Measurements from ENCODE around the gene IPO7.
"Not testable (repeated sequence)": the region's sequence is repeated elsewhere in the genome, so short reads cannot be mapped to it uniquely, and the experiment has no call there.

The IPO7 gene

DNA sequence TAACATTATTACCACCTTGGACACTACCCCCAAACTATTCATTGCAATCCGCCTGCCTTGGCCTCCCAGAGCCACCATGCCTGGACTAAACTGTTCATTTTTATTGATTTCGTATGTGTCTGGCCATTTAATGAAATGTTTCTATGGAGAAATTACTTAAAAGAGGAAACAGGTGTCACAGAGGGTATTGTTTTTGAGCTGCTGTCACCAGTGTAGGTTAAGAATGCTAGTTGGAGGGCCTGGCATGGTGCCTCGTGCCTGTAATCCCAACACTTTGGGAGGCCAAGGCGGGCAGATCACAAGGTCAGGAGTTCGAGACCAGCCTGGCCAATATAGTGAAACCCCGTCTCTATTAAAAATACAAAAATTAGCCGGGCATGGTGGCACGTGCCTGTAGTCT, 17.4 kb downstream of the IPO7 start:
- DNase-seq, result not testable (repeated sequence)

DNA sequence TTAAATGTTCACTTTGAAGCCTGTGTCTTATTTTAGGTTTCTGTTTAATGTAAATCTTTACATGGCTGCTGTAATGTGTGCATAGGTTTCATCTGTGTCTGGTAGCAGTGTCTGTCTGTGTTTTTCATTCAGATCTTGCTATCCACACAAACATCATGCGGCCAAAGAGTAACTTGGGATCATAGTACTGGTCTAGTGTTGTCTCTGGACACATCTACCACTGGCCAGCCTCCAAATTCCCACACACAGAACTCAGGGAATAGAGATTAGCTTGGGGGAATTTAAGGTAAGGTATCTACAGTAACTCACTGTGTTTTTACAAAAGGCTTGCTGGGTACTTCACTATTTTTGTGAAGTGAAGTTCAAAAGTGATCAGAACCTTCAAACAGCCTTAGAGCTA, 44.3 kb downstream of the IPO7 start:
- DNase-seq, result no peak

DNA sequence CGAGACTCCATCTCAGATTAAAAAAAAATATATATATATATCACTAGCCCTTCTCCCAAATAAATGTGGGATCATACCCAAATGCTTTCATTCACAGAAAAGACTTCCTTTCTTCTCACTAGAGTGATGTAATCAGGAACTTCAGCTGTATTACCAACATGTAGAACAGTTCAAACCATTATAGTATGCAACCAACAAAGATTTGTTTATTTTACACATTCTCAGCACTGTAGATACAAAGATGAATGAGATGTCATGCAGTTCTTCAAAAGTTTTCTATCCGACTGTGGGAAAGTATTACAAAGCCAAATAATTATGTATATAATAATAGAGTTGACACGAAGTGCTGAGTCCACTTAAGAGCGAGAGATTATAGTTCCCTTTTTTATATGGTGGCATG, 54.2 kb downstream of the IPO7 start:
- no peak for DNase-seq

DNA sequence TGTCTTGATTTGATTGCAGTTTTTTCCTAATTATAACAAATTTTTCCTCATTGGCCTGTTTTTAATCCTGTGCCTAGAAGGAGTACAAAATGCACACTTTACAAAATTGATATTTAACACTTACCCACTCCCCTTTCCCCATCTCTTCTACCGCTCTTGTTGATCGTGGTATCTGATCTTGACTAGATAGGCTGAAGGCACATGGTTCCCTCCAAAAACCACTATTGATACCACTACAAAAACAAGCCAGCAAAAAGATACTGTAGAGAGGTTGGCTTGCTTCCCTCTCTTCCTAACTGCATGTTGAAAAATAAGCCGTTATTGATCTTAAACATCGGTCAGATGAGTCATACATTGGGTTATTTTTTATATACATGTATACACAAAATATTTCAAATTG, 61.8 kb downstream of the IPO7 start:
- no peak for DNase-seq

DNA sequence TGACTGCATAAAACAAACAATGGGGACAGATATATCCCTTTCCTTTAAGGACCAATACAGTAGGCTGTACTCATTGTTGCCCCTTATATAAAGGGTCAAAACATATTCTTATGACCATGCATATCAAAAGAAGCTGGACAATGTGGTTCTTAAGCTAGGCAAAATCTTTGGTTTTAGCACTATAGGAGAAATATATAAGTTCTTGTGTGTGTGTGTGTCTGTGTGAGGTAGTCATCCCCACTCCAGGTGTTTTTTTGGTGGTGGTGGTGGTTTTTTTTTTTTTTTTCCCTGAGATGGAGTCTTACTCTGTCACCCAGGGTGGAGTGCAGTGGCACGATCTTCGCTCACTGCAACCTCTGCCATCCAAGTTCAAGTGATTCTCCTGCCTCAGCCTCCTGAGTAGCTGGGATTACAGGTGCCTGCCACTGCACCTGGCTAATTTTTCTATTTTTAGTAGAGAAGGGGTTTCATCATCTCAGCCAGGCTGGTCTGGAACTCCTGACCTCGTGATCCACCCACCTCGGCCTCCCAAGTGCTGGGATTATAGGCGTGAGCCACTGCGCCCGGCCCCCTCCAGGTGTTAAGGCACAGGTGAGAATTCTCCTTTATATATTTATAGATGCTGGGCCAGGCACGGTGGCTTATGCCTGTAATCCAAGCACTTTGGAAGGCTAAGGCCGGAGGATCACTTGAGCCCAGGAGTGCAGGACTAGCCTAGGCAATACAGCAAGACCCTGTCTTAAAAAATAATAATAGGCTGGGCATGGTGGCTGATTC, 64.3 kb downstream of the IPO7 start:
- no peak for DNase-seq

DNA sequence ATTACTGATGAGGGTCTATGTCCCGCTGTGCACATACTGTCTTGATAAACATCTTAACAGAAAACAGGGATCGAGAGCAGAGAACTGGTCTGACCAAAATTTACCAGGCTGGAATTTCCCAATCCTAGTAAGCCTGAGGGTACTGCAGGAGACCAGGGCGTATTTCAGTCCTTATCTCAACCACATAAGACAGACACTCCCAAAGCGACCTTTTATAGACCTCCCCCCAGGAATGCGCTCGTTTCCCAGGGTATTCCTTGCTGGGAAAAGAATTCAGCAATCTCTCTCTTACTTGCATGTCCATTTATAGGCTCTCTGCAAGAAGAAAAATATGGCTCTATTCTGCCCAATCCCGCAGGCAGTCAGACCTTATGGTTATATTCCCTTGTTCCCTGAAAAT, 67.6 kb downstream of the IPO7 start:
- DNase-seq, result not testable (repeated sequence)

DNA sequence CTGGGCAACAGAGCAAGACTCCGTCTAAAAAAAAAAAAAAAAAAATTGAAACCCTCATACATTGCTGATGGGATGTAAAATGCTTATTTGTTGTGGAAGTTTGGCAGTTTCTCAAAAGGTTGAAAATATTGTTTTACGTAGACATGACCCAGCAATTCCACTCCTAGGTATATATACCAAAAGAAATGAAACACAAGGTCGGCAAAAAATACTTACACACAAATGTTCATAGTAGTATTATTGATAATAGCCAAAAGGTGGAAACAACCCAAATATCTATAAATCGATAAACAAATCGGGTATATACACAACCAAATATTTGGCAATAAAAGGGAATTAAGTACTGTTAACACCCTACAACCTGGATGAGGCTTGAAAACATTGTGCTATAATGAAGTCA, 71.3 kb downstream of the IPO7 start:
- no peak for DNase-seq

DNA sequence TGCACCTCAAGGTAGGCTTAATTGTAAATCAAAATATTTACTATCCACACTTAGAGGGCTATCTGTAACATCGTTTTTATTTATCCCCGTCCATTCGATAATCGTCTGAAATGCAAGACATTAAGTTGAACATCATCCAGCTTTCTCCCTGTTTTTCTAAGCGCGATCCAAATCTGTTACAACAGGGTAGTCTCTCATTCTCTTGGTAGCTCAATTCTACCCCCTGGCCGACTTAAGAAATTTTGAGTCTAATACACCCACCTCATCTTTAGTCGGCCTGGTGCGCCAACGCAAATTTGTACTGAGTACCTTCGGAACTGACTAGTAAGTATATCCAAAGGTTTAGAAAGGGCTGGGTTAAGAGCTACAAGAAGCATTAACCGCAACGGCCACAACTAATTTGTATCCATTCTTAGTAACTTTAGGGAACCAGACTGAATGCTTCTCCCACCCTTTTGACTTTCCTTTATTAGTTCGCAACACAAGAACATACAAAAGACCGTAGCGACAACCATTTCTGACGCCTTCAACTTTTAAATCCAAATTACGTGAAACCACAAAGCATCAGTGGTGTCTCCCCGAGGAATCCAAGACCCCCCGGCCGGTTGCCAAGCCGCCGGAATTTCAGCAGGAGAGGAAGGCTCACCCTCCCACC, 75.3 kb downstream of the IPO7 start:
- peak; percentile 31 for DNase-seq

DNA sequence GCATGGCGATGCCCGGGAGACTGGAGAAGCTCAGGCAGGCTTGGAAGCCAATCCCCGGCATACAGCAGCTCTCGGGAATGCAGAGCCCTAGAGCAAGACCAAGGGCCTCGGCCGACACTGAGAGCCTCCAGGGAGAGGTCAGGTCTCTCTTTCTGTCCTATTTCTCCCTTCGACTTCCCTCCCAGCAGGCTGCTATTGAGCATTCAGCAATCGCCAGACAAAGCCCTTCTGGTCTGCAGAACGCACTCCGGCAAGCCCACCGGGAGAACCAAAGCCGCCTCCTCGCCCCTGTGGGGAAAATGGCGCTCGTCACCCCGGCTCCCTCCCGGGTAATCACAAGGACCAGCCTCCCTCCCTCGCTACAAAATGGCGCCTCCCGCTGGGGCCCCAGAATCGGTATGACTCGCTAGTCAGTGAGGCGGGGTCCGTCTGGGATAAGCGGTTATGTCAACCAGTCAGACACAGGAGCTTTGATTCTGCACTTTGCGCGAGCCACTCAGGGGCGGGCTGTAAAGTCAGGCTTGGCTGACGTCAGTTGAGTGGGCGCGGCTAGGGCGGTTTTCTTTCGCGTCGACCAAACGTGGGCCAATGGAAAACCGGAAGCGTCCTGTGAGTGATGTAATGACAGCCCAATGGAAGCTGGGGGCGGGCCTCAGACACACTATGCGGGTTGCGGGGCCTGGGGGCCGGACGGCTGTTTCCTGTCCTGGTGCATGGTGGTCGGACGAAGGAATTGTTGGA, 76.0 kb downstream of the IPO7 start, which contains the start of gene ZNF143:
ZNF143 (plus strand) TSS at position 691 of the 741 bp plus-strand sequence. CDS start 10,297 bp downstream, outside the sequence.
- peak; percentile 99 for DNase-seq

DNA sequence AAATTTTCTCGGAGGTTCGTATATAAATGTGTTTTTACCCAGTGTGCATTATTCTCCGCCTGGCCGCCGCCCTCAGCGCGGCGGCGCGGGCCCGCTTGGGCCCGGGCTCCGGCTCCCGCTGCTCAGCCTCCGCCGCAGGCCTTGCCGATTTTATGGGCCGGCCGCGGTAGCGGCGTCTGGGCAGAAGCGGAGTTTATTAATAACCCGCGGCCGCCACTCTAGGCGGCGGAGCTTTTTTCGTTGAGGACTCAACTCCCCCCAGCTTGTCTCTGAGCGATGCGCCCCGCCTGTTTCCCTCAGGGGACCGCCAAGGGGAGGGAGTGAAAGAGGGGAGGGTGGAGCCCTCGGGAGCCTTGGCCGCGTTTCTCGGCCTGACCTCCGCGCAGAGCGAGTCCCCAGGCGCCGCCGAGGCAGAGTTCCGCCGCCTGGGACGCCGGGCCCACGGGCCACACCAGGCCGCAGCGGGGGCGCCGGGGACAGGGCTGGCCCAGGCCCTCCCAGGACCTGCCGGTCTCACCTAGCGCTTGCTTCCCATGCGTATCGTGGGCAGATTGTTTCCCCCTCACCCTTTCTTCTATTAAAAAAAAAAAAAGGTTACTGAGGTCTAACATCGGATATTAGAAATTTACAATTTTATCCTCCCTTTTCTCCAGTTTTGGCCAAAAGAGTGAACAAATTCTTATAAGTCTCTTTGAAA, 76.8 kb downstream of the IPO7 start:
- peak; percentile 70 for DNase-seq

DNA sequence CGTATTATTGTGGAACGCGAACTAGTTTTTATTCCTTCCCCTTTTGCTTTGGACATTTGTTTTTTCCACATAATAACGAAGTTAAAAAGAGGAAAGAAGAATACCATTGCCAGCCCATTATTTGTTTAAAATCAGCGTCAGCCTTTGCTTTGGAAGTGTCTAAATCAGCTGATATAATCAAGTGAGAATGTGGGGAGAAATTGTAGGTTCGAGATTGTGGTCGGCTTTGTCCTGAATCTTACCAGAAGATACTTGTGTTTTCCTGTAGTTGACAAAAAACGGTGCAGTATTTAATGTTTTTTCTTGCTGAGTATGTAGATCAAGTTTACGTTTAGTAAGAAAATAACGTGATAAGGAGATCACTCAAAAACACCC, 77.3 kb downstream of the IPO7 start:
- DNase-seq, result no peak

DNA sequence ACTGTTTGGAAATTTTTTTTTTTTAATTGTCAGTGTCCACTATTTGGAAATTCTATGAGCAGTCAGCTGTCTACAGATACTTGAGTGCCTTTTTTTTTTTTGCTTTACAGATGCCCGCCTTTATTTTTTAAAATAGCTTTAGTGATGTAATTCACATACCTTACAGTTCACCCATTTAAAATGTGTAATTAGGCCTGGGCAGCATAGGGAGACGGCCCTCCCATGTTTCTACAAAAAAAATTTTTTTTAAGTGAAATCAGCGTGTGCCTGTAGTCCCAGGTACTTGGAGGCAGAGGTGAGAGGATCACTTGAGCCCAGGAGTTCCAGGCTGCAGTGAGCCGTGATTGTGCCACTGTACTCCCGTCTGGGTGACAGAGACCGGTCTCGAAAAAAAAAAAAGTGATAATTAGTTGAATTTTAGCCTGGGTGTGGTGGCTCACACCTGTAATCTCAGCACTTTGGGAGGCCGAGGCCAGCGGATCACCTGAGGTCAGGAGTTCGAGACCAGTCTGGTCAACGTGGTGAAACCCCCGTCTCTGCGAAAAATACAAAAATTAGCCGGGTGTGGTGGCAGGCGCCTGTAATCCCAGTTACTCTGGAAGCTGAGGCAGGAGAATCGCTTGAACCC, 77.8 kb downstream of the IPO7 start:
- no peak for DNase-seq

DNA sequence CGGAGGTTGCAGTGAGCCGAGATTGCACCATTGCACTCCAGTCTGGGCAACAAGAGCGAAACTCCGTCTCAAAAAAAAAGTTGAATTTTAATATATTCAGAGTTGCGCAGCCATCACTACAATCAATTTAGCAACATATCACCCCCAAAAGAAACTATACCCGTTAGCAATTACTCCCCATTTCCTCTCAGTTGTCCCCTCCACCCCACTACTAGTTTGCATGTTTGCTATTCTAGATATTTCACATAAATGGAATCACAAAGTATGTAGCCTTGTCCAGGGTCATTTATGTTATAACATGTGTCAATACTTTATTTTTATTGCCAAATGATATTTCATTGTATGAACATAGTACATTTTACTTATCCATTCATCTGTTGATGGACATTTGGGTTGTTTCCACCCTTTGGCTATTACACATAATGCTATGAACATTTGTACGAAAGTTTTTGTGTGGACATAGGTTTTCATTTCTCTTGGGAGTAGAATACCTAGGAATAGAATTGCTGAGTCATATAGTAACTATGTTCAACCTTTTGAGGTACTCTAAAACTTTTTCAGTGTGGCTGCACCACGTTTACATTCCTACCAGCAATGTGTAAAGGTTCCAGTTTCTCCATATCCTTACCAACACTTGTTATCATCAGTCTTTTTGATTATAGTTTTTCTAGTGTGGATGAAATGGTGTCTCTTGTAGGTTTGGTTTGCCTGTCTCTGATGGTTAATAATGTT, 78.5 kb downstream of the IPO7 start:
- no peak for DNase-seq

DNA sequence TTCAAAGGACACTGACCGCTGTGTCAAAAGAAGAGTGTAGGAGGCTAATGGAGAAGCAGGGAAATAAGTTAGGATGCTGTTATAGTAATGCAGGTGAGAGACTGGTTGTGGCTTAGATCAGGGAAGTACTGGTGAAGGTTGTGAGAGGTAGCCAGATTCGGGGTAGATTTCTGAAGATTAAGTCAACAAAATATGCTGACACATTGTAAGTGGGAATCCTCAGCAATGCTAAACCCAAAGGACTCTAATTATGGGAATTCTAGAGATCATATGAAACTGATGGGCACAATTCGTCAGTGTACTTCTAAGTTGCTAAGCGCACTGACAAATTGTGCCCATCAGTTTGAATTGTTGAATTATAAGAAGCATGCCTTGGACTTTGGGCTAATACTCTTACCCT, 86.3 kb downstream of the IPO7 start:
- no peak for DNase-seq

DNA sequence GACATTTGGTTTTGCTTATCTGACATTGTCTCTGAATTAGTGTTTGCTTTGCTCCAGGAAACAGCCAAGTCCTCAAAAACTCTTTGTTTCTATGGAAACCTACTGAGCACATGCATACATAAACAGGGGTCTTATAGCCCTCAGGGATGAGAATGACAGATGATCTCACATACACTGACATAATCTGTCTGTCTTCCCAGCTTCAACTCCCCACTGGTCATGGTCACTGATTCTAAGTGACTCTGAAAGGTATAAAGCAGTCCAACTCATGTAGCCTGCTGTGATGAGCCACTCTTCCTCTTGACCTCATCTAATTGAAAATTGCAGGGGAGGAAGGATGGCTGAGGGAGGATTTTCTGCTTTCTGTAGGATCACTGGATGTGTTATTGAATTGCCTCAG, 89.0 kb downstream of the IPO7 start:
- no peak for DNase-seq

DNA sequence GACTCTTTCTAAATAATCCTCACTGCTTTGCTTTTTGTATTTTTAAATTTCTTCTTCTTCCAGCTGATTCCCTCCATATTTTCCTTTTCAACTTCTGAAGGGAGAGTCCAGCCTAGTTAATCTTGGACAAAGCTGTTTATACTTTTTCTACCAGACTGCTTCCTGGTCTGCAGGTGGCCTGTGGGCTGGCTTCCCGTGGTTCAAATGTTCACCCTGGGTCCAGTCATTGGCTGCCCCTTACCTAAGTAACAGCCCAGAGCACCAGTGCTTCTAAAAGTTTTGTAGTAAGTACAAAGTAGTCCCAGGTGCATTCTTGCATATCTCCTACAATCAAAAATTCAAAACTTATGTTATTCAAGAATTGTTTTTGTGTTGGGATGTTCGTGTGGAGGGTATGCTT, 95.4 kb downstream of the IPO7 start:
- DNase-seq, result no peak

DNA sequence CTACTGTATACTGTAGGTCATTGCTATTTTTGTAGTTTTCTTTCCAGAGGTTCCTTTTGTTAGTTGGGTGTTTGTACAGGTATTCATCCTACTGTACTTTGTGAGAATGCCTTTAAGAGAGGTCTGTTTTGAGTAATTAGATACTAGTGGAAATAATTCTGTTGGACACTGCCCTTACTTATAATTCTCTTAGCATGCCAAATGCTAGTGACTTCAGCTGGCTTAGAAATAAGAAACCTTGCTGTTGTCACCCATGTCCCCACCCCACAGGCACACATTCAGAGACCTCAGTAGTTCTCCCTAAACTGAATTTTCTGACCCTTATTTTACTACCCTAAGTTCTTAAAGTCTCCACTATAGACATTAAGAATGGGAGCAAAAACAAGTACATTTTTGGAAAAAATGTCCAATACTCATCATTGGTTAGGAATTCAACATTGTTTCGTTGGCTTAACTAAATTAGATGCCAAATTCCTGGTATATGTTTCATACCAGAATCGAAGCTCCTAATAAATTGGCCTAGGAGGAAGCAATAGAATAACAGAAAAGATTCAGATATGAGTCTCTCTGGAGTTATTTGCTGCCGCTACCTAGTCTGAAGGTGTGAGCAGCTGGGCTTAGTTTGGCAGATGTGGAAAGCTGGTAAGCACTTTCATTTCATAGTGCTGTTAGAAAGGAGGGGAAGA, 104.8 kb downstream of the IPO7 start:
- DNase-seq, result no peak

DNA sequence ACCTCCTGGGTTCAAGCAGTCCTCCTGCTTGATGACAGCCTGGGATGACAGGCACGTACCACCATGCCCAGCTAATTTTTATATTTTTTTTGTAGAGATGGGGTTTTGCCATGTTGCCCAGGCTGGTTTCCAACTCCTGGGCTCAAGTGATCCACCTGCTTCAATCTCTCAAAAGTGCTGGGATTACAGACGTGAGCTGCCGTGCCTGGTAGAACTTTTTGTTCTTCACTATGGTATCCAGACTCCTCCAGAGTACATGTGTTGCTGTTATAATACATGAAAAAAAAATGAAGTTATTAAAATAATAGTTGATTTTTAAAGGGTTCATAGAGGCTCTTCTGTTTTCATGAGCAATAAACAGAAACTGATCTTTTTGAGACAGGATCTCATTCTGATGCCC, 105.9 kb downstream of the IPO7 start:
- DNase-seq, result no peak

DNA sequence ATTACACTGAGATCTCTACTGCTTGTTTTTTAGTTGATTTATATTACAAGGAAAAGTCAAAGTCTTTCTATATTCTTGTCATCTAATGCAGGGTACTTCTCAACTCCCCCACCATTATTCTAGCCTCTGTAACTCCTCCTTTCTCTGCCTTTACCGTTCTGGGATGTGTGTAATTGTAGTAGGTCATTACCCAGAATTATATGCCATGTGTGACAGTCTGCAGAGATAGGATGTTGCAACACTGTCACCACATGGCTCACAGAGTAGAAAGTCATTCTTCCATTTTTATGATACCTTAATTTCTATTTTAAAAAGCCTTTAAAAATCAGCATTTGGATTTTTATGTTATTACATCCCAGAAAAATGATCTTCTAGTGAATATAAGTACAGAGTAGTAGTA, 109.0 kb downstream of the IPO7 start:
- no peak for DNase-seq

DNA sequence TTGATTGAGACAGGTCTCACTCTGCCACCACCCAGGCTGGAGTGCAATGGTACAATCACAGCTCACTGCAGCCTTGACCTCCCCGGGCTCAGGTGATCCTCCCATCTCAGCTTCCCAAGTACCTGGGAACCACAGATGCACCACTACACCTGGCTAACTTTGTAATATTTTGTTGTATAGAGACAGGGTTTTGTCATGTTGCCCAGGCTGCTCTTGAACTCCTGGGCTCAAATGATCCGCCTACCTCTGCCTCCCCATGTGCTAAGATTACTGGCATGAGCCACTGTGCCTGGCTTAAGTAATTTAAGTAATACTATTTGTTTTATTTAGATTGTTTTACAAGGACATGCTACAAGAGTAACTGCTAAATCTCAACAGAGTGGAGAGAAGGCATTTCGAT, 109.9 kb downstream of the IPO7 start:
- no peak for DNase-seq

DNA sequence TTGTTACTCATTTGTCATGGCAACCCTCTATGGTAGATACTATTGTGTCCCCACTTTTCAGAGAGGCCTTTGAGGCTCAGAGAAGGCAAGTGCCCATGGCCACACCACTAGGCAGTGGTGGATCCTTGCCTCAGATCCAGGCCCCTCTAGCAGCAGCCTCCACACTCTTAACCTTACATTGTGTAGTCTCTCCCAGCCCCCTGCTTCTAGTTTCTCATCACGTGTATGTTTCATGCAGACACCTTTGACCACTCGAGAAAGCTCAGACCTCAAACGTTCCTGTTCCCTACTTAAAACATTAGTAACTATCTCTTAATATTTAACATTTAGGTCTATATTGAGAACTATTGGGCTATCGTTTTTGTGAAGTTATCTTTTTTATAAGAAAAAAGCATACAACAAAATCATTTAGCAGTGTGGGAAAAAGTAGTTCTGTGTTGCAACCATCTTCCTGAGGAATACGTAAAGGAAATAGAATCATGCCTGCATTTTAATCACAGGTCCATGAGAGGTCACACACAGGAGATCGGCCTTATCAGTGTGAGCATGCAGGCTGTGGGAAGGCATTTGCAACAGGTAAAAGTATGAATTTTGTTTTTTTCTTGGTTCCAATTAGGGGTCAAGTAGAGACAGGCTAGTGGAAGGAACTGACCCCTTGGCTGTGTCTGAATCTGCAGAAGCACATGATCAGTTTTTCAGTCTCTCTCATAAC, 111.5 kb downstream of the IPO7 start:
- no peak for DNase-seq
